HCEC 1CT (cell line): ENCODE measurements around the gene PPFIA2.

Experiments used
- DNase-seq: peaks from one replicate; pipeline ENCODE4 v3.0.0-alpha.2; 2017

PPFIA2 gene

DNA sequence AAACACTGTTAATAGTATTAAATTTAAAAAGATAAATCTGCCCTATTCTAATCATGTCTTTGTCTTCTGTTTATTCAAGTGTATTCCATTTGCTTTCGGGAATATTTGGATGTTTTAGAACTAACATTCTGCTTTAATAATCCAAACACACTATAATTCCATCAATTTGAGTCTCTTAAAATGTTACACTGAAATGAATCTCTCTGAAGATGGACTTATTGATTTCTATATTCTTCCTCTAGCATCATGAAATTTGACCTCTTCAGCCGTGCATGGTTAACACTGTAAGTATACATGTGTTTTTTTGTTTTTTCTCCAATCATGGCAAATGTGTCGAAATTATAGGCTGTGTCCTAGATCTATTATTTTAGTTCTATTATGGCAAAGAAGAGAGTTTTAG, 342.1 kb downstream of the PPFIA2 start:
- no peak for DNase-seq

DNA sequence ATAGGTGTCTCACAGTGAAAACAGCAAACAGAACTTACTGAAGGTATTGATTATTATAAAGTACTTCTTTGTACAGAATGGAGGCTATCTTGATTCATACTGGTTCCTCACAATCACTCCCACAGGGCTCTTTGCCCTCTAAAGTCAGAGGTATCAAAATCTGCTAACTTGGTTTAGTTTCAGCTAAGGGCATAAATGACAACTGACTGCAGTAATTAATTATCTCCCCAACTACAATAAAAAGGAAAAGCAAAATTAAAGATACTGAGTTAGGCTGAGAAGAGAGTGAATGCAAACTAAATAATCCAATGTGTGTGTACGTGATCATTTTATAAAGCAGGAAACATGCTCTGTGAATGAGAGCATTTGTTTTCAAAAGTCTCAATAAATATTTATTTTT, 342.6 kb downstream of the PPFIA2 start:
- DNase-seq: no peak

DNA sequence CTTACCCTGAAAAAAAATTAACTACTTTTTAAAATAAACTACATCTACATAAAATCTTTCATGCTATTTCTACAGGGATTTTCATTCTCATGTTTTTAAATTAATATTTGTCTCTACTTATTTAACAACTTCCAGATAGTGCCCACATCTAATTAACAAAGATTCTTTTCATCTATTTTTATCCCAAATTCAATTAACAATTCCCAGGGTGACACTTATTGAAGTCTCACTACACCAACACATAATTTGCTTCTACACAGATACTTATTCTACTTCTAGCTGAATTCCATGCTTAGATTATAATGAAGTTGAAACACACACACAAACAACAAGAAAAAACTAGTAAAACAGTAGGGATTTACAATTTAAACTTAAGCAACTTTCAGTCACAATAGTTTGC, 344.7 kb downstream of the PPFIA2 start:
- no peak for DNase-seq

DNA sequence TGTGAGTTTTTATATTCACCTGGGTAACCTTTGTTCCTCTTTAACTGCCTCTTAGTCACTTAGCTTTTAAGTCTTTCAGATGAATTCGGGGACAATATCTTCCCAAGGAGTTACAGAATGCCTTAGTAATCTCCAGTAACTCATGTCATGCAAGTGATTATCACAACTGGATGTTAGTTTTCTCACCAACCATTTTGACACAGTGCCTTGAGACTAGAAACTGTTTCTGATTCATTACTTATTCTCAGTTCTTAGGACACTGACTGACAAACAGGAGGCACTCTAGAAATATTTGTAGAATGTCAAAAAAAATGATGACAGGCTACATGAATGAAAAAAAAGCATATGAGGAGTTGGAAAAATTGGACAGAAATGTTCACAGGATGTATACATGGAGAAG, 346.2 kb downstream of the PPFIA2 start:
- no peak for DNase-seq

DNA sequence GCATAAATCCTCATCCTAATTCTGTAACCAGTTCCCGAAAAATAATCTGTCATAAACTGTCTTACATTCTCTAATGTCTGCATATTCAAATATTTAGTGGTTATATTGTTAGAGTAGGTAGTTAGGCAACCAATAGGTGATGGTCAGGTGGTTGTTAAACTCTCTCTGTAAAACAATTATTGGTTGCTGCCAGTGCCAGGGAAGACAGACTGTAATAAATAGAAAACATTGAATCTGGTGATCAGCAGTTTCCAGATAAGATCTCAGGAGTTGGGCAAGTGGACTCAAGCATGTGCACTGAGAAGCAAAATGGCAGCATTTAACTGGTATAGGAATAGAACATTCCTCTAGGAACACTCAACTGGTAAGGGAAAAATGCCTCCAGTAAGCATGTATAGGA, 355.8 kb downstream of the PPFIA2 start:
- DNase-seq: no peak

DNA sequence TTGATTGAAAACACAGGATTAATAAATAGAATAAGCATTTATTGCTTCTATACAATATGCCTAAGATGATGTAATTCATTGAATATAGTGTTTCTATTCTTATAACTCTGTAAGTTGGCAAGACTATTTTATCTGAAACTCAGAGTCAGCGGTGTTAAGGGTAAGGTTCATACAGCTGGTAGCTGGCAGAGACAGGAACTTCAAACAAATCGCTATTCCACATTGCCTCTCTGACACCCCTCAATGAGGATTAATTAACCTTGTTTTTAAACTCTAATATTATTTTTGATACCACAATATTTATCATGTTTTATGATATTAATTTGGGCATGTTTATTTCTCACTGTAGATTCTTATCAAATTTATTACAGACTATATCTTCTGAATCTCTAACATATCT, 357.9 kb downstream of the PPFIA2 start:
- no peak for DNase-seq

DNA sequence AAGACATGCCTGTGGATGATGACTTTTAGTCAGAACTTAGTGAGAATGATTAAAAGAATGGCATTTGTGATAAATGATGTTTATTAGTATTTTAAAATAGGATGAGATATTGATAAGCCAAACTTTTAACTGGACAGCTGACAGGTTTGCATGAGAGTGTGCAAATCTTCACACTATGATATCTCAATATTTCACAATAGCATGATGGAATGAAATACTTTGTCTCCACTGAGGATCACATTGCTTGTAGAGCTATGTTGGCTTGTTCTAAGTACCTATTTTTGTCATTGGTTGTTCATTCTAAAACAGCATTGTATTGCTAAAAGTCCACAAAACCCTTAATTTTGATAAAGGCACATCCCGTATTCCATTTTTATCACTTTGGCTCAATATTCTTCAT, 359.1 kb downstream of the PPFIA2 start:
- no peak for DNase-seq

DNA sequence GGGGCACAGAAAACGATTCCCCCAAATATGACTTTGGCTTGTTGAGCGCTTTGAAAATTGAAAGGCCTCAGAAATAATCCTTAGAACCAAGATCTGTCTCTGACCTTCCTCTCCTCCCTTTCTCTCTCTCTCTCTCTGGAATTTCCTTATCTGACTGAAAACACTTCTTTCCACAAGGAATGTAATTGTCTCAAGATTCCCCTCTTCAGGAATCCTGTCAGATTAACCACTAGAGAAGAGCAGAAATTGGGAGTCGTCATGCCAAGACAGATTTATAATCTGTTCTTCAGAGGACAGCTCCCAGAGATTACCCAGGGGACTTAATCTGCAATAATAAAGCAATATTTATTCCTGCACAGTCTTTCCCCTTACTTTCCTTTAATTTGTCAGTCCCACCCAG, 363.7 kb downstream of the PPFIA2 start:
- DNase-seq: no peak

DNA sequence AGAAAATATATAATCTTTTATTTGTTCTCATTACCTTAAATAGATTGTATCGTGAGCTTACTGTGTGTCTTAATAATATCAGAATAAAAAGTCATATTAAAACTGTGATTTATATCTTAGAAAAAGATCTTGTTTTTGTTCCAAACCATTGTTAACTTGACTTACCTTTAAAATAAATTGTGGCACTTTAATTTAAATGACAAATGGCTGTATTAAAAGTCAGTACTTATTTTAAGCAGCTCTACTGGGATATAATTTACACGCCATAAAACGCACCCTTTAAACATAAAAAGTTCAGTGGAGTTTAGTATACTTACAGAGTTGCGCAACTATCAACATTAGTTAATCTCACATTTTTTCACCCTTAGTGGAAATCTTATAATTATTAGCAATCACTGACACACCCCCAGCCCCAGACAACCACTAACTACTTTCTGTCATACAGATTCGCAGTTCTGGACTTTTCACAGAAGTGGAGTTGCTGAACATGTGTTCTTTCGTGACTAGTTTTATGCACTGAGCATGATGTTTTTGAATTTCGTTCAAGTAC, 369.5 kb downstream of the PPFIA2 start:
- no peak for DNase-seq

DNA sequence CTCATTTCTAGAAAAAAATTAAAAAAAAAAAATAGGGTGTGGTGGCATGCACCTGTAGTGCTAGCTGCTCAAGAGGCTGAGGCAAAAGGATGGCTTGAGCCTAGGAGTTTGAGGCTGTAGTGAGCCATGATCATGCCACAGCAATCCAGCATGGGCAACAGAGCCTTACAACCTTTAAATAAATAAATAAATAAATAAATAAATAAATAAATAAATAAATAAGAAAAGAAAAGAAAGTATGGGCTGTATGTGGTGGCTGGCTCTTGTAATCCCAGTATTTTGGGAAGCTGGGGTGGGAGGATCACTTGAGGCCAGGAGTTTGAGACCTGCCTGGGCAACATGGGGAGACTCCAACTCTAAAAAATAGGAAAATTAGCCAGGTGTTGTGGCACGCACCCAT, 373.0 kb downstream of the PPFIA2 start:
- DNase-seq: no peak

DNA sequence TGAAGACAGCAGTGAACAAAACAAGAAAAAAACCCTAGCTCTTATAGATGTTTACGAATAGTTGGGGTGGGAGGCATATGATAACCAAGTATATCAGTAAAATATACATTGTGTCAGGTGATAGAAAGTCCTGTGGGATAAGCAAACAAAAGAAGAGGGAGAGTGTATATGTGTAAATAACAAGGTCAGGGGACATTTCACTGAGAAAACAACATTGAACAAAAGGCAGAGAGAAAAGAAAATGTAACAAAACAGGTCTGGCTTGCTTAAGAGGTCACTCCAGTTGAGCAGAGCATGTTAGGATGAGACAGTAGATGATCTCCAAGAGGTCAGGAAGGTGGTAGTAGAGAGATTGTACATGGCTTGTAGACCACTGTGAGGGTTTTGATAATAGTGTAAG, 377.2 kb downstream of the PPFIA2 start:
- no peak for DNase-seq

DNA sequence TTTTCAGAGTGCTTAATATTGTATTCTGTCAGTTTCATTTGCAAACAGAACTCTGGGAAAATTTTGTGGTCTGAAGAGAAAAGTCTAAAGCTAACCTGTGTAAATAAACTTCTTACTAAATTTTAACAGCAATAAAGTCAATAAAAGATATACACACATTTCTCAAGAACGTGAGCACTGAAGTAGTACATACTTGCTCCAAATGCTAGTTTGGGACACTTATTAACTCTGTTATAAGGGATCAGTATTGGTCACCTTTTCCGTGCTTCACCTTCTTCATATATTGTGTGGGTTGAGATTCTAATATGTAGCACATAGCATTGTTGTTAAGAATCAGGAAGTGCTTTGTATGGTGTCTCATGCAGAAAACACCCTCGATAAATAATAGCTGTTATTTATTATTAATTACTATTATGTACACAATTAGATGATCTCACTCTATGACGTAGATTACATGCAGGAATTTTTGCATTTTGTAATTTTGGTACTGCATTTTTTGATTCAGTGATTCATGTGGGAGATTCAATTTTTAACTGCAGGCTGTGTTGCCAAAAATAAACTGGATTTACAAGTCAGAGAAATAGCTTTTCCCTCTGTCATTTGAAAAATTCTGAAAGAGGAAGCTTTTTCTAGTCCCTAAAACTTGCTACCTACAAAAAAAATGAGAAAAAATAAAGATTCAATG, 380.4 kb downstream of the PPFIA2 start:
- DNase-seq: no peak

DNA sequence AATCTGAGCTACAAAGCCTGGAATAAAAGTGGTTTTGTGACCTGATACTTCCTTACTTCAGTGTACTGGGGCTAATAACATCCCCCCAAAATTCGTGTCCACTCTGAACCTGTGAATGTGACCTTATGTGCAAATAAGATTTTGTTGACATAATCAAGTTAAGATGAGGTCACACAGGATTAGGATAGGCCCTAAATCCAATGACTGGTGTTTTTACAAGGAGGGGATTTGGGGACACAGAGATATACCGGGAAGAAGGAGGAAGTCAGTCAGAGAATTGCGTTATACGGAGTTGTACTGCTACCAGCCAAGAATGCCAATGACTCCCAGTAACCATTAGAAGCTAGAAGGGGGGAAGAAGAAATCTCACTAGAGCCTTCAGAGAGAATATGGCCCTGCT, 381.4 kb downstream of the PPFIA2 start:
- DNase-seq: no peak

DNA sequence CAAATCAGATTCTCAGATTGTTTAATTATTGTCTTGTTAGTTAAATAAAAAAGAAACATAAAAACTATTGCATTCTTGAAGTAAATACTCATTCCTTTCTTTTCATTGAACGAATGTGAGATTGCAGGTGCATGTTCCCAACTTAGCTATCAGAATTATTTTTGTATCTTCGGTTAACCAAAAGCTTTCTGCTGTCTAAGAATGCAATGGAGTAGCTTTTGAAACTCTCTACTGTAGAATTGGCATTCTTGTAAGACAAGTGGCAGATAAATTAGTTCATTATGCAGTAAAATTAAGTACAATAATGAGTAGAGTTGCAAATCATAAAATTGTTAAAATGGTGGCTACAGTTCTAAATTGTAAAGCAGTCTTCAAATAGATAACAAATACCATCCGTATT, 383.2 kb downstream of the PPFIA2 start:
- DNase-seq: no peak

DNA sequence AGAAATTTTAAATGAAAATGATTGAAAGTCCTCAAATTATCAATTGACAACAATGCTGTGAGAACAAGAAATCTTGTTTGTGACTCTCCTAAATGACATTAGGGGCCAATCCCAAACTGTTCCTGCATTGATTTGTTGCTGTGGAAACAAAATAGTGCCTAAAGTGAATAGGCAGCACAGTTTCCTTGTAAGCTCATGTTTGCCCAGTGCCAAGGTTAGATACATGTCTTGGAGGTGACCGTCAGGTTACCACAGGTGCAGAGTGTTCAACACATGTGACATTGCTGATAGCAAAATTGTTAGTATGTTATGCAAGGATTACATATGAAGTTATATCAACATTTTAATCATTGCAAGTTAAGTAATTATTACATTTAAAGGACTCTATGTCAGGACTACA, 388.7 kb downstream of the PPFIA2 start:
- DNase-seq: no peak

DNA sequence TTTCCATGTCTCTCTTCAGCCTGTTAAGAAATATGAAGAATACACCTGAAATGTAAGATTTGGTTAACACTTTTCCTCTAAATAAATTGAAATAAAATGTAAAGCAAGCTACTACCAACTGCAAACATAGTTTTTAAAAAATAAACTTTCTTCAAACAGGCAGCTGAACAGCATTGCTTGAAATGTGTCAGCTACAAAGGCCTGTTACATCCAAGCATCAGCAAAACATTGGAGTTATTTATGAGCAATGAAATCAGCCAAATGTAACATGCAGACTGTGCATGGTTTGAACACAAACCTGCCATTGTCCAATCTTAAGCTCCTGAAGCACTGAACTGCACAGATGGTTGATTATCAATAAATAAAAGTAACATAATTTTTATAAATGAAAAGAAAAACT, 390.0 kb downstream of the PPFIA2 start:
- DNase-seq: no peak

DNA sequence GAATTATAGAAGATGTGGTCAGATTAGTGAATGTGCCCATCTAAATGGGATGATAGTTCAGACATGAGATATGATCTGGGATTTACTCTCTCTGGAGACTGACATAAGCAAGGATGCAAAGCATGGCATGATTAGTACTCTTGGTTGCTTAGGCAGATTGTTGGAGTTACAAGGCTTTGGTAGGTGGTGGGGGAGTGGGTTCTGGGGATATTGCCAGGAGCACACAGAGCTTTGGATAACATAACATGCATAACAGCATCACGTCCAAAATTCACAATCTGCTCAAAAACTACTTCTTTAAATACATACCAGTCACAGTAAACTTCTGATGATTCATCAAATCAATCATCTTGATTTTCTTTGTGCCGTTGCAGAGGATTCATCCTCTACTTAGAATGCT, 393.9 kb downstream of the PPFIA2 start:
- no peak for DNase-seq

DNA sequence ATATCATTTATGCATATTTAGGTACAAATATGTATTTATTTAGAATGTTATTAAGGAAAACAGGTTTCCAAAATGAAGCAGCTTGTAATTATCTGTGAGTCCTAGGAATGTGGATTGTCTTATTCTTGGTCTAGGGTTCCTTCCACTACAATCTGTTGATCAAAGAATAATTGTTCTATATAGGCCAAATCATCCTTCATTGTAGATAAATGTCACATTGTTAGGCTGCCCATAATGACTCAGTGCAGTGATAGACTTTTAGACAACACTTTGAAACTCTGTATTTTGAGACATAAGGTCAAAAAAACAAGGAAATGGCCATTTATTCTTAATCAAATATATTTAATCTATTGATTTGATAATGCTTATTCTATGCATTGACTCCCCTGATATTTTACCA, 398.2 kb downstream of the PPFIA2 start:
- no peak for DNase-seq

DNA sequence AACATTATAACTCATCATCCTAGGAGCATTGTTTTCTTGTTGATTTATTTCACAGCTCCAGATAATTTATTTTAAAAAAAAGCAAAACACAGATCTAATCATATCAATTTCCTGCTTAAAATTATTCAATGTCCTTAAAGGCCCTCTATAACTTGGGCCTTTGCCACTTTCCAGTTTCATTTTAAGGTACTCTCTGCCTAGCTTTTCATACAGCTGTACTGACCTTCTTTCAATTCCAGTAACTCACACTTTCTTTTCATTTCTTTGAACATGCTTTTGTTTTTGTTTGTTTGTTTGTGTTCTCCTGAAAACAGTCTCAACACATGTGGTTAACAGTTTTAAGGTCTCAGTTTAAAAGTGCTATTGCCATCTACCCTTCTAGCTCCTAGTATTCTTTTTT, 399.4 kb downstream of the PPFIA2 start:
- no peak for DNase-seq

DNA sequence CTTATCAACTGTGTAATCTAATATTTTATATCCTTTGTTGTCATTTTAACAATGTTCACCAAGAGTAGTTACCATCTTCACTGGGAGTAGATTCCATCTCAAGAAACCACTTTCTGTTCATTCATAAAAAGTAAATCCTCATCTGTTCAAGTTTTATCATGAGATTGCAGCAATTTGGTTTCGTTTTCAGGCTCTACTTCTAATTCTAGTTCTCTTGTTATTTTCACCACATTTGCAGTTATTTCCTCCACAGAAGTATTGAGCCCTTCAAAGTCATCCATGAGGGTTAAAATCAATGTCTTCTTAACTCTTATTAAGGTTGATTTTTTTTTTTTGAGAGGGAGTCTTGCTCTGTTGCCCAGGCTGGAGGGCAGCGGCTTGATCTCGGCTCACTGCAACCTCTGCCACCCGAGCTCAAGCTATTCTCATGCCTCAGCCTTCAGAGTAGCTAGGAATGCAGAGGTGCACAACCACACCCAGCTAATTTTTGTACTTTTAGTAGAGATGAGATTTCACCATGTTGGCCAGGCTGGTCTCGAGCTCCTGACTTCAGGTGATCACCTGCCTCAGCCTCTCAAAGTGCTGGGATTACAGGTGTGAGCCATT, 404.7 kb downstream of the PPFIA2 start:
- DNase-seq: no peak

DNA sequence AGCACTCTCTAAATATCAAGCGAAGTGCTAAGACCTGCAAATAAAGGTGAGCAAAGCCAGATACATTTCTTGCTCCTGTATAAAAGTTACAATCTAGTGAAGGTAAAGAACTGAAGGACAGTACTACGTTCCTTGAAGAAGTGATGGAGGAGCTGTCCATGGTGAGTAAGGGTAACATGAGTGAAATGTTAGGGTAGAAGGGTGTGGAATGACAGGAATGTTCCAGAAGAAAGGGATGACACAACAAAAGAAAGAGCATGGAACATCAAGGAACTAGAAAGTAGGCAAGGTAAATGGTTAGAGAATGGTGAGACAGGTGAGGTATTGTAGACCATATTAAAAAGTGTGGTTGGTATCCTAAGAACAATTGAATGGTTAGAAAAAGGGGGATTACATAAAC, 408.8 kb downstream of the PPFIA2 start:
- DNase-seq: no peak

DNA sequence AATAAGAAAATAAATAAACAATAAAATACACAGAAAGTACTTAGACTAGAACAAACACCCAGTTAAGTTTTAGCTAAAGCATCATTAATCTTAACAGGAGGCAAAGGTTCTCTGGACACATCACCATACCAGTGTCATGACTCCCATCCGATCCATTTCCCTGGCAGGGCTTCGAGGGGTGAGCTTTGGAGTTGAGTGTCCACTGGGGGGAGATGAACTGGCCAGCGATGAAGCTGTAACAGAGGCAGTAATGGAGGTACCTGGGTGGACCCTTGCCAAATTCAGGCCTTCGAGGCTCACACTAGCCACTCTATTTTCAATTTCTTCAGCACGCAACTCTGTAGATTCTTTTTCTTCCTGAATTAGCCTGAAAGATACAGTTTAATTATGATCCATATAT, 411.7 kb downstream of the PPFIA2 start:
- no peak for DNase-seq

DNA sequence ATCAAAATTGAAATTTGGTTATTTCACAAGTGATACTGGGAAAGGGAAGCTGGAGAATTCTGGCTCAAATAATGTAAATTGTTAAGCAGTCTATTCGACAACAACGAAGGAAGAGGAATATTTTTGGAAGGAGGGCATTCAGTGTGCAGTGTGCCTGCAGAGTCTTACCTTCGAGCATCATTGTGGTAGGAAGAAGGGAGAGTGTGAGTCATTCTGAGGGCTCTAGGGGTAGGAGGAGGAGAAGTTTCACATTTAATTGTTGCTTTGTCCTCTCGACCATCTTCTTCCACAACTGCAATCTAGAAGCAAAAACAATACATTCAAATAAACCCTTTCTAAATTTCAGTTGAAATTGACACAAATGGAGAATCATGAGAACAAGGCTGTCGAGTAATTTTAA, 418.2 kb downstream of the PPFIA2 start:
- DNase-seq: no peak

DNA sequence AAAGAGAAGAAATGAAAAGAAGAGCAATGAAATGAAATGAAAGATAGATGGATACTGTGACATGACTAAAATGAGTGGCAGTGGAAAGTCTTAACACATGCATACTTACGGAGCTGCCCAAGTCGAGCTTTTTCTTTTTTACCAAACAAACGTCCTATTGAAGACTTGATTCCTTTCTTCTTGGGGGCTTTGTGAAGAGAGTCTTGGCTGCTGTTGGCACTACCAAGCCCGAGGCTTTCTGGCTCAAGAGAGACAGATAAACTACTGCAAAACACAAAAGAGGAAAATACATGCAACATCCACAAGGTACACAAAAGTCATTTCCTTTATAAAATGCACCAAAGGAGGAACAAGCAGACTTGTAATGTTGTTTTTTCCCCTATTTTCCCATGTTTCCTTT, 420.1 kb downstream of the PPFIA2 start:
- DNase-seq: no peak

DNA sequence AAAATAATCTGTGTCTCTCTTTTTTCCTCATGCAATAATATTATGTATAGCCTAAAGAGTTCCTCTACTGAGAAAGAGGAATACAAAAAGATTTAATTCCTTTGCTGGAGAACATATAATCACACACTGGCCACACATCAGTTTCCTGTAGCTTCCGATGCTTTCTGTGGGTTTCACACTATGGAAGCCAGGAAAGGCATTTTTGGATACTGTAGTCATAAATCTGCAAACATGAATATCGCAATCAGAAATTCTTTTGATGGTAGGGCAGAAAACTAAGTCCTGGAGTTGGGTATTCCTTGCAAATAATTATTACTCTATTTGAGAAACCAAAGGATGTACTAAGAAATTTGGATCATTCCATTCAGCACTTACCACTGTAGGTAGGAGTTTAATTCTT, 421.3 kb downstream of the PPFIA2 start:
- DNase-seq: peak; percentile 39
